KBM-7 (cell line): ENCODE measurements around the gene RAB11B.
"Not testable (repeated sequence)": the region's sequence is repeated elsewhere in the genome, so short reads cannot be mapped to it uniquely, and the experiment has no call there.

Source experiments
- DNase-seq: peaks from one replicate; pipeline ENCODE4 v3.0.0-alpha.2; 2015
- in situ Hi-C: fragments of 300-500 bp; cut with MboI; formaldehyde crosslinking; loops from 2 replicates; pipeline ENCODE4 v1.14.3; 2020; ENCODE audit warnings: low sequenced_read_pairs, low pct_unique_long_range_greater_than_20kb, mixed read lengths

RAB11B gene

GRCh38 chr19:8413629-8413995, 23.5 kb downstream of the RAB11B start:
- DNase-seq = no peak
- in situ Hi-C loops = no loop called here

- DNase-seq = no peak
- in situ Hi-C loops = no loop called here
Measured at GRCh38 chr19:8416796-8417195, 26.6 kb downstream of the RAB11B start.

DNA sequence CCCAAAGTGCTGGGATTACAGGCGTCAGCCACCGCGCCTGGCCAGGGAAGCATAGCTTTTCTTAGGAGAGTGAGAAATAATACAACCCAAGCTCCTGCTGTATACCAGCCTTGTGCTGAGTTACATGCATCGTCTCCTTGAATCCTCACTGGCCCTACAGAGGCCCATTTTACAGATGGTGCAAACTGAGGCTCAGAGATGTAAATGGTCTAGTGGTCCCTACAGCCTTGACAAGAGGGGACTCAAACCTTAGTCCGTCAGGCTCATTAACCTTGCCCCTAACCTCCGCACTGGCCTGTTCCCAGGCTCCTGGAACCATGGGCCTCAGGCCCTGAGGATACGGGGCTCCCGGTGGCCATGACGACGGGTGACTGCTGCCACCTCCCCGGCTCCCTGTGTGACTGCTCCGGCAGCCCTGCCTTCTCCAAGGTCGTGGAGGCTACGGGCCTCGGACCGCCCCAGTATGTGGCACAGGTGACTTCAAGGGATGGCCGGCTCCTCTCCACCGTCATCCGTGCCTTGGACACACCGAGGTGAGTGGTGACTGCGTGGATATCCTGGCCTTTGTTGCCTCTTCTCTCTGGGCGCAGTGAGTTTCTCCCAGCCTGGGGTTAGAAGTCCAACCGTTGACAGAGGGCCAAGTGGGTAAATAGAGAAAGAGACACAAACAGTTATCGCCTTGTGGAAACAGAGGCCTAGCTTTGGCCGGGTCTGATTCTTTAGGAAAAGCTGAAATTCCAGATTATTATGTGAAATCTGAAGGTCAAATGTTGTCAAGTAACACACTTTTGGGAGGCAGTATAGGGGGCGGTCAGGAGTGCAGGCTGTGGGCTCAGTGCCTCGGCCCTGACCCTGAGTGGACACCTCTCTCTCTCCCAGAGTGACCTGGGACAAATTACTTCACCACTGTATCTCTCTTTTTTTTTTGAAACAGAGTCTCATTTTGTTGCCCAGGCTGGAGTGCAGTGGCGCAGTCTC, 31.6 kb downstream of the RAB11B start:
- in situ Hi-C loops = no loop called here
- no peak for DNase-seq

- peak; percentile 83 for DNase-seq
- in situ Hi-C loops = no loop called here
Measured at GRCh38 chr19:8423817-8424223, 33.7 kb downstream of the RAB11B start.

GRCh38 chr19:8425331-8425730, 35.2 kb downstream of the RAB11B start:
- in situ Hi-C loops, DNase-seq: not testable (repeated sequence)

GRCh38 chr19:8426283-8426682, 36.1 kb downstream of the RAB11B start:
- in situ Hi-C loops = no loop called here
- no peak for DNase-seq

DNA sequence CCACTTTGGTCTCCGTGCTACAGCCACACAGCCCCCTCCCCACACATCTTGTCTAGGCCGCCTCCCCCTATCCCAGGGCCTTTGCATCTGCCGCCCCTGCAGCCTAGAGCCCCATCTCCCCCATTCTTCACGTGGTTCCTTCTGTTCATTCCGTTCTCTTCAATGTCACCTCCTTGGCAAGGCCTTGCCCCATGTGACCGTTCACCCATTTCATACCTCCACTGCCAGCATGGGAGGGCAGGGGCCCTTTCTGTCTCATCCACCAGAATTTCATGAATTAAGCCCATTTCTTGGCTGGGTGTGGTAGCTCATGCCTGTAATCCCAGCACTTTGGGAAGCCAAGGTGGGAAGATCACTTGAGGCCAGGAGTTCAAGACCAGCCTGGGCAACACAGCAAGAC, 38.9 kb downstream of the RAB11B start:
- DNase-seq = no peak
- in situ Hi-C loops = no loop called here

GRCh38 chr19:8429826-8430225, 39.7 kb downstream of the RAB11B start:
- in situ Hi-C loops = no loop called here
- DNase-seq = no peak

DNA sequence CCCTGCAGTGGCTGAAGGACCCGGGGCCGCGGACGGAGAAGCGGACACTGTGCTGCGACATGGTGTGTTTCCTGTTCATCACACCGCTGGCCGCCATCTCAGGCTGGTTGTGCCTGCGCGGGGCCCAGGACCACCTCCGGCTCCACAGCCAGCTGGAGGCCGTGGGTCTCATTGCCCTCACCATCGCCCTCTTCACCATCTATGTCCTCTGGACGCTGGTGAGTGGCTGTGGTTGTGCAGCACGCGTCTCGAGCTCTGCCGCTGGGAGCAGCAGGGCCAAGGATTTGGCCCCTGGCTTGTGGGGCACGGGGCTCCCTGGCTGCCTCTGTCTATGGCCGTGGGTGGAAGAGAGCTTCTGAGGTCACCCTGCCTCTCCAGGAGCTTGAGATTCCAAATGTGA, 40.5 kb downstream of the RAB11B start:
- in situ Hi-C loops = no loop called here
- DNase-seq = no peak

- DNase-seq = no peak
- in situ Hi-C loops = no loop called here
Measured at GRCh38 chr19:8438236-8438635, 48.1 kb downstream of the RAB11B start.

DNA sequence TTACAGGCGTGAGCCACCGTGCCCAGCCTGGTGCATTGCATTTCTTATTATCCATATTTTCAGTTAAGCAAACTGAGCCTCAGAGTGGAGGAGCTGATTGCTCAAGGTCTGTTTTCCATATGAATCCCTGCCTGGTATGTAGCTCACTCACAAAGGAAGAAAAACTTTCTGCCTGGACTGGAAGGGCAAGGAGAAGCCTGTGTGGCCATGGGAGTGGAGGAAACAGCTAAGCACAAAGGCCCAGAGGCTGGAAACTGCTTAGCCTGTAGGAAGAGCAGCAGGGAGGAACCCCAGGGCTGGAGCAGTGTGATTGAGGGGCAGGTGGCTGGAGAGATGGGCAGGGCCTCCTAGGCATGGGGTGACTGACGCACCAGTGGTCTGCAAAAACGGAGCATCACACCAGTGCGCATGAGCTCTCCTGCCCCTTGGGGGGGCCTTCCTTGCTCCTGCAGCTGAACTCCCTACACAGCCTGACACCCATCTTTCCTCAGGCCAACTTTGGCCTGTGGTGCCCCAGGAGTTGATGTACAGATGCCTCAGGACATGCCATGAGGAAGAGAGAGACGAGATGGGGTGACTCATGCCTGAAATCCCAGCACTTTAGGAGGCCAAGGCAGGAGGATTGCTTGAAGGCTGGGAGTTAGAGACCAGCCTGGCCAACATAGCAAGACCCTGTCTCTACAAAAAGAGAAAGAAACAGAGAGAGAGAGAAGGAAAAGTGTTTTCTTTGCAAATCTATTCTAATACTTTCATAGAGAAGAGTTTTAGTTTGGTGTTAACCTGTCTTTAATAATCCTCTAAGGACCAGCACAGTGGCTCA, 51.8 kb downstream of the RAB11B start:
- no peak for DNase-seq
- in situ Hi-C loops = no loop called here

DNA sequence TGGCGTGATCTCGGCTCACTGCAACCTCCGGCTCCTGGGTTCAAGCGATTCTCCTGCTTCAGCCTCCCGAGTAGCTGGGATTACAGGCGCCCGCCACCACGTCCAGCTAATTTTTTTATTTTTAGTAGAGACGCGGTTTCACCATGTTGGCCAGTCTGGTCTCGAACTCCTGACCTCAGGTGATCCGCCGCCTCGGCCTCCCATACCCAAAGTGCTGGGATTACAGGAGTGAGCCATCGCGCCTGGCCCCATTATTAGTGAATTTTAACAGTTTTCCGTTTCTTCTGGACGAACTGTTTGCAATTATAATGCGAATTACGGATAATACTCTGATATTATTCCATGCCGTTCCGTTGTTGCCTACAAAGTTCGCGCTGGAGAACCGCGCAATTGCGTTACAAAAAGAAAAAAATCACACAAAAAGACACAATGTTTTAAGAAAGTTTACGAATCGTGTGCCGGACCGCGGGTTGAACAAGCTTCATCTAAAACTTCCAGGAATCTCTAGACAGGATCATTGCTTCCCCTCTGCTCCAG, 54.0 kb downstream of the RAB11B start:
- DNase-seq, in situ Hi-C loops: not testable (repeated sequence)

- in situ Hi-C loops = no loop called here
- peak; percentile 97 for DNase-seq
Measured at GRCh38 chr19:8444677-8445487, 54.7 kb downstream of the RAB11B start, which contains the start of gene HNRNPM. Gene HNRNPM, plus strand, starts transcription at chr19:8444975. Its CDS starts 24 bp downstream, at chr19:8444999.

- peak; percentile 38 for DNase-seq
- in situ Hi-C loops = no loop called here
Measured at GRCh38 chr19:8445488-8446001, 55.4 kb downstream of the RAB11B start.

GRCh38 chr19:8446061-8446709, 56.0 kb downstream of the RAB11B start:
- no peak for DNase-seq
- in situ Hi-C loops = no loop called here

- in situ Hi-C loops = no loop called here
- no peak for DNase-seq
Measured at GRCh38 chr19:8449830-8450229, 59.7 kb downstream of the RAB11B start.

GRCh38 chr19:8451377-8451776, 61.2 kb downstream of the RAB11B start:
- in situ Hi-C loops = no loop called here
- DNase-seq = no peak

GRCh38 chr19:8451885-8452284, 61.7 kb downstream of the RAB11B start:
- in situ Hi-C loops = no loop called here
- no peak for DNase-seq
